H9 (cell line): ENCODE measurements around the gene TCTN2. TPM values are rescaled to one million over a fixed set of nuclear protein-coding genes. Genes with fewer than 3 reads are reported as not detected.
A peak's percentile ranks its signal among the peaks of the same experiment; 100 is the strongest.

Experiments used
- DNase-seq: peaks from one replicate; pipeline ENCODE4 v3.0.0-alpha.2; 2017
- H2AFZ ChIP-seq: one replicate; pipeline ENCODE4 v1.6.1; 2013; ENCODE audit warnings: mild to moderate bottlenecking, low read length, control low read depth, moderate library complexity
- H2AK5ac ChIP-seq: 2 replicates; pipeline ENCODE4 v1.6.1; 2013; ENCODE audit warnings: low read length, control low read depth, mixed read lengths; ENCODE audit not compliant: insufficient read length
- H2BK120ac ChIP-seq: one replicate; pipeline ENCODE4 v1.6.1; 2013; ENCODE audit warnings: low read depth, mild to moderate bottlenecking, low read length, control low read depth, inconsistent platforms; ENCODE audit not compliant: poor library complexity, severe bottlenecking
- H2BK12ac ChIP-seq: 2 replicates; pipeline ENCODE4 v1.6.1; 2013; ENCODE audit warnings: low read length, control low read depth, mixed read lengths, low read depth; ENCODE audit not compliant: insufficient read length
- H2BK15ac ChIP-seq: 2 replicates; pipeline ENCODE4 v1.6.1; 2013; ENCODE audit warnings: low read depth, low read length, control low read depth
- H2BK20ac ChIP-seq: one replicate; pipeline ENCODE4 v1.6.1; 2013; ENCODE audit warnings: low read depth, mild to moderate bottlenecking, low read length, control low read depth, inconsistent platforms; ENCODE audit not compliant: poor library complexity, severe bottlenecking
- H2BK5ac ChIP-seq: 2 replicates; pipeline ENCODE4 v1.6.1; 2013; ENCODE audit warnings: low read length, control low read depth, mixed read lengths; ENCODE audit not compliant: insufficient read length
- H3K14ac ChIP-seq: 2 replicates; pipeline ENCODE4 v1.6.1; 2013; ENCODE audit warnings: low read length, control low read depth; ENCODE audit not compliant: insufficient read depth
- H3K18ac ChIP-seq: 2 replicates; pipeline ENCODE4 v1.6.1; 2013; ENCODE audit warnings: low read depth, mild to moderate bottlenecking, mixed read lengths, low read length, control low read depth; ENCODE audit not compliant: insufficient read length
- H3K23ac ChIP-seq: 2 replicates; pipeline ENCODE4 v1.6.1; 2013; ENCODE audit warnings: low read length, control low read depth, mixed read lengths, low read depth; ENCODE audit not compliant: insufficient read length
- H3K23me2 ChIP-seq: 2 replicates; pipeline ENCODE4 v1.6.1; 2013; ENCODE audit warnings: low read depth, mild to moderate bottlenecking, mixed read lengths, low read length, control low read depth; ENCODE audit not compliant: insufficient read length, poor library complexity, severe bottlenecking
- H3K27ac ChIP-seq: 2 replicates; pipeline ENCODE4 v1.5.1; 2013; ENCODE audit warnings: low read length, control low read depth, mixed read lengths, low read depth; ENCODE audit not compliant: insufficient read length
- H3K27me3 ChIP-seq: 2 replicates; pipeline ENCODE4 v1.6.1; 2013; ENCODE audit warnings: low read length, control low read depth, inconsistent platforms; ENCODE audit not compliant: insufficient read depth
- H3K4ac ChIP-seq: 2 replicates; pipeline ENCODE4 v1.6.1; 2013; ENCODE audit warnings: low read depth, mild to moderate bottlenecking, control low read depth, inconsistent platforms, low read length, moderate library complexity
- H3K4me1 ChIP-seq: 2 replicates; pipeline ENCODE4 v1.6.1; 2013; ENCODE audit warnings: low read length, control low read depth, inconsistent platforms; ENCODE audit not compliant: insufficient read depth
- H3K4me2 ChIP-seq: 2 replicates; pipeline ENCODE4 v1.6.1; 2013; ENCODE audit warnings: low read length, control low read depth, mixed read lengths; ENCODE audit not compliant: insufficient read length, insufficient read depth
- H3K56ac ChIP-seq: 2 replicates; pipeline ENCODE4 v1.6.1; 2013; ENCODE audit warnings: low read depth, mild to moderate bottlenecking, mixed read lengths, low read length, control low read depth; ENCODE audit not compliant: insufficient read length
- H3K79me1 ChIP-seq: 2 replicates; pipeline ENCODE4 v1.6.1; 2013; ENCODE audit warnings: low read depth, mild to moderate bottlenecking, moderate library complexity, low read length, control low read depth, inconsistent platforms; ENCODE audit not compliant: insufficient read depth, poor library complexity, severe bottlenecking
- H3K79me2 ChIP-seq: 2 replicates; pipeline ENCODE4 v1.6.1; 2013; ENCODE audit warnings: low read length, control low read depth, inconsistent platforms; ENCODE audit not compliant: insufficient read depth
- H3K9ac ChIP-seq: 2 replicates; pipeline ENCODE4 v1.6.1; 2013; ENCODE audit warnings: low read length, control low read depth, mixed read lengths; ENCODE audit not compliant: insufficient read length; ENCODE audit errors: extremely low read depth
- H3K9me3 ChIP-seq: one replicate; pipeline ENCODE4 v1.6.1; 2013; ENCODE audit warnings: low read depth, low read length, inconsistent platforms; ENCODE audit not compliant: control insufficient read depth
- H3T11ph ChIP-seq: one replicate; pipeline ENCODE4 v1.6.1; 2013; ENCODE audit warnings: mild to moderate bottlenecking, low read length, control low read depth, inconsistent platforms
- H4K20me1 ChIP-seq: one replicate; pipeline ENCODE4 v1.6.1; 2013; ENCODE audit not compliant: control insufficient read depth, insufficient read length, insufficient read depth
- H4K5ac ChIP-seq: 2 replicates; pipeline ENCODE4 v1.6.1; 2013; ENCODE audit warnings: low read depth, mild to moderate bottlenecking, mixed read lengths, low read length, control low read depth; ENCODE audit not compliant: insufficient read length
- H4K8ac ChIP-seq: replicated peaks from 2 replicates; pipeline ENCODE4 v1.6.1; 2013; ENCODE audit warnings: low read length, control low read depth, mixed read lengths, low read depth; ENCODE audit not compliant: insufficient read length
- H4K91ac ChIP-seq: 2 replicates; pipeline ENCODE4 v1.6.1; 2013; ENCODE audit warnings: low read depth, mild to moderate bottlenecking, moderate library complexity, mixed read lengths, low read length, control low read depth; ENCODE audit not compliant: insufficient read length
- H3K27ac Mint-ChIP-seq, 3 experiments: 2 replicates in 2 of 3; 3 replicates in 1 of 3; pipeline ENCODE4 v1.8.0; 2020 to 2021; ENCODE audit warnings: mixed read lengths in 3 of 3, mild to moderate bottlenecking in 1 of 3, moderate library complexity in 1 of 3
- H3K27me3 Mint-ChIP-seq: 2 replicates; pipeline ENCODE4 v1.8.0; 2021; ENCODE audit warnings: low read depth, mild to moderate bottlenecking, moderate library complexity, mixed read lengths
- H3K36me3 Mint-ChIP-seq, 3 experiments: 2 replicates in 2 of 3; 3 replicates in 1 of 3; pipeline ENCODE4 v1.8.0; 2020 to 2021; ENCODE audit warnings: low read depth in 3 of 3, mixed read lengths in 3 of 3; ENCODE audit not compliant: insufficient read depth in 1 of 3
- H3K4me1 Mint-ChIP-seq, 2 experiments: 2 replicates each; pipeline ENCODE4 v1.8.0; 2020; ENCODE audit warnings: mixed read lengths in 2 of 2
- H3K4me3 Mint-ChIP-seq, 2 experiments: 2 replicates in 1 of 2; 3 replicates in 1 of 2; pipeline ENCODE4 v1.8.0; 2020 to 2021; ENCODE audit warnings: mild to moderate bottlenecking in 2 of 2, mixed read lengths in 2 of 2, moderate library complexity in 1 of 2
- H3K9me3 Mint-ChIP-seq, 2 experiments: 2 replicates in 1 of 2; 3 replicates in 1 of 2; pipeline ENCODE4 v1.8.0; 2020; ENCODE audit warnings: mild to moderate bottlenecking in 2 of 2, mixed read lengths in 2 of 2, moderate library complexity in 1 of 2
- CTCF ChIP-seq: fragments of 200-600 bp; sonication (generic); conservative IDR thresholded peaks from 3 replicates; pipeline ENCODE4 v1.8.0; 2021; ENCODE audit warnings: antibody characterized with exemption, mild to moderate bottlenecking
- WGBS: extraction: QIAGEN DNeasy Blood & Tissue Kit; methylation state at CpG from one replicate; pipeline ENCODE4 v1.1.7; 2013; ENCODE audit warnings: missing lambda C conversion rate, low lambda C conversion rate, mixed read lengths; ENCODE audit not compliant: insufficient read length; ENCODE audit errors: extremely low coverage; 5-methylcytosine and 5-hydroxymethylcytosine counted together
- total RNA-seq: library from RNA; stranded (reverse); gene quantifications from 2 replicates; pipeline ENCODE4 v1.2.1, GENCODE V29; 2021

TCTN2 gene
- total RNA-seq, 1 experiment from 2014 or later = 7.4 TPM

- H3K27ac Mint-ChIP-seq = 0 out of 7 replicates have a peak overlapping the region, but pooled peaks of 1 of the 3 experiments have one; percentile 51
Observed at GRCh38 chr12:123713823-123714585, 43.1 kb downstream of the TCTN2 start.

More at GRCh38 chr12:123713823-123714585, 43.1 kb downstream of the TCTN2 start:
- Histone ChIP-seq H3K14ac (no peak overlapping the region), H3K9me3 (no peaks in the 10 kb centered on the region), H3K56ac (no peak overlapping the region), H2AK5ac (no peak overlapping the region), H3K79me2 (peaks cover 16% of the 10 kb centered on the region; the same call in 1 of the 2 replicates), H4K8ac (no peak overlapping the region), H3K9ac (no peak overlapping the region), H2BK5ac (no peak overlapping the region), H2BK12ac (no peak overlapping the region), H4K20me1 (no peaks in the 10 kb centered on the region), H4K5ac (no peak overlapping the region), H3K27me3 (no peaks in the 10 kb centered on the region), H3K4me2 (peak overlapping the region; percentile 78), H3K79me1 (no peaks in the 10 kb centered on the region), H3K27ac (no peak overlapping the region), H2BK15ac (no peak overlapping the region), H3K4ac (no peak overlapping the region), H3K23me2 (peaks cover 5% of the 10 kb centered on the region), H2AFZ (no peak overlapping the region), H2BK20ac (no peak overlapping the region), H2BK120ac (no peak overlapping the region), H3K18ac (no peak overlapping the region), H3K23ac (no peak overlapping the region), H3T11ph (no peak overlapping the region), H3K4me1 (peaks cover 4% of the 10 kb centered on the region; the same call in 1 of the 2 replicates), H4K91ac (no peak overlapping the region)
- Mint-ChIP-seq H3K27me3 (peaks cover 6% of the 10 kb centered on the region; the same call in 1 of the 2 replicates), H3K4me1 (peaks cover 15 to 16% of the 10 kb centered on the region in 2 experiments), H3K36me3 (peaks cover under 1 to 5% (median 2%) of the 10 kb centered on the region in 3 experiments; a peak in 3 of 7 replicates), H3K9me3 (no peaks in the 10 kb centered on the region), H3K4me3 (peak overlapping the region; percentile 93 to 97)
- WGBS = no CpG with 5 or more reads among the region's 10 CpGs
- no peak for TF ChIP-seq CTCF
- DNase-seq = no peak
